Sigmoid colon (tissue), 7 donors: ENCODE measurements around the gene LENG9. TPM values are rescaled to one million over a fixed set of nuclear protein-coding genes. Genes with fewer than 3 reads are reported as not detected.
A peak's percentile ranks its signal among the peaks of the same experiment; 100 is the strongest.
"Not testable (repeated sequence)": the region's sequence is repeated elsewhere in the genome, so short reads cannot be mapped to it uniquely, and the experiment has no call there.

Source experiments
- DNase-seq: peaks from one replicate; pipeline ENCODE4 v3.0.0-alpha.2; 2019
- H3K27ac ChIP-seq, 4 donors: fragments of 200-600 bp; sonication (generic); one replicate each; pipeline ENCODE4 v1.5.1; 2016 to 2019; ENCODE audit warnings: mild to moderate bottlenecking in 1 of 4
- H3K27me3 ChIP-seq, 3 donors: fragments of 200-600 bp; sonication (generic); one replicate each; pipeline ENCODE4 v1.5.1; 2019; ENCODE audit warnings: mild to moderate bottlenecking in 1 of 3
- H3K36me3 ChIP-seq, 4 donors: fragments of 200-600 bp; sonication (generic); one replicate each; pipeline ENCODE4 v1.5.1; 2016 to 2019
- H3K4me1 ChIP-seq, 4 donors: fragments of 200-600 bp; sonication (generic); one replicate each; pipeline ENCODE4 v1.5.1; 2017 to 2019
- H3K4me3 ChIP-seq, 4 donors: fragments of 200-600 bp; sonication (generic); one replicate each; pipeline ENCODE4 v1.5.1; 2017 to 2019; ENCODE audit warnings: mild to moderate bottlenecking in 2 of 4, moderate library complexity in 1 of 4
- H3K9me3 ChIP-seq, 4 donors: fragments of 200-600 bp in 3 of 4; sonication (generic) in 3 of 4; one replicate each; pipeline versions ENCODE4 v1.5.1 to v1.6.1; 2013 to 2019
- EP300 ChIP-seq, 4 donors: sonication (generic); formaldehyde crosslinking; IDR thresholded peaks; one replicate each; pipeline ENCODE4 v1.6.1; 2017; ENCODE audit warnings: antibody characterized with exemption in 4 of 4
- POLR2A ChIP-seq, 2 donors: fragments of 450-650 bp; IDR thresholded peaks; one replicate each; pipeline ENCODE4 v1.6.1; 2016; ENCODE audit warnings: antibody characterized with exemption in 2 of 2, mild to moderate bottlenecking in 2 of 2, moderate library complexity in 2 of 2
- POLR2AphosphoS5 ChIP-seq, 4 donors: sonication (generic); formaldehyde crosslinking; IDR thresholded peaks; one replicate each; pipeline ENCODE4 v1.6.1; 2017; ENCODE audit warnings: antibody characterized with exemption in 4 of 4
- WGBS, 2 donors: extraction: QIAGEN DNeasy Blood & Tissue Kit; methylation state at CpG; one replicate each; pipeline ENCODE4 v1.1.7; 2013; 5-methylcytosine and 5-hydroxymethylcytosine counted together
- intact Hi-C: fragments of 100-400 bp; cut with DNase I; formaldehyde crosslinking; loops from one replicate; pipeline ENCODE4 v1.15.1; 2023
- polyA plus RNA-seq, 3 donors: library from polyadenylated mRNA; stranded (reverse); fragments of 200-250 nt; gene quantifications; one replicate each; pipeline ENCODE4 v1.2.3, GENCODE V29; 2013
- total RNA-seq, 4 donors: library from RNA; depleted of rRNA; stranded (reverse); fragments of >200 nt; gene quantifications; one replicate each; pipeline ENCODE4 v1.1.0, GENCODE V29; 2016
- TF ChIP-seq, protein P1 (sequence below), 4 experiments: fragments of 450-650 bp in 3 of 4; fragments of 200-600 bp in 1 of 4; IDR thresholded peaks; one replicate each; pipeline ENCODE4 v1.5.1; 2016 to 2019; ENCODE audit warnings: antibody characterized with exemption in 4 of 4, mild to moderate bottlenecking in 3 of 4, moderate library complexity in 2 of 4
- donor health status: healthy with polysubstance abuse.
- donor health status: Bipolar disorder and iron deficiency.
- donor health status: healthy.

Gene LENG9
- total RNA-seq (1 to 10 TPM; 2.5 to 7.8 (median 3.6) TPM), polyA plus RNA-seq (10 to 100 TPM in 2 of 3 donors, 1 to 10 TPM in 1; 8.1 to 14.8 (median 13.2) TPM)

DNA sequence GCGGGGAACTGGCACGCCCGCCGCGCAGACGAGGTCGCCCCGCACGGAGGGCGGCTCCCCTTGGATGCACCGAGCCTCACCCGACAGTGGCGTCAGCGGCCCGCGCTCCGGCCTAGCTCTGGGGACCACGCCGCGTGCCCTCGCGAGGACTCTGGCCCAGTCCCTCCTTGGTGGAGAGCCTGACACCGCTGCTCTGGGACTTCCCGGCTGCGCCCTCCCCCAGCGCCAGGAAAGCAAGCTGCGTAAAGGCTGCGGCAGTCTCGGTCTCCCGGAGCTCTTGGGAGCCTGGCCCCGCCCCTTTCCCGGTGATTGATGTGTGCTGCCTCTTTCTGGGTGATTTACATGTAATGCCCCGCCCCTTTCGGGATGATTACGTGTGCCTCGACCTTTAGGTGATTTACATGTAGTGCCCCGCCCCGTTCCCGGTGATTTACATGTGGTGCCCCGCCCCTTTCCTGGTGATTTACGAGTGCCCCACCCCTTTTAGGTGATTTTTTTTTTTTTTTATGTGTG is at the start of gene LENG9:
Gene LENG9 (minus strand): TSS at position 248 of the 513 bp plus-strand sequence. CDS start 252 bp downstream, outside the sequence.
- H3K9me3 ChIP-seq, result no peaks in the 10 kb centered on the region
- TF ChIP-seq, protein P1, sequence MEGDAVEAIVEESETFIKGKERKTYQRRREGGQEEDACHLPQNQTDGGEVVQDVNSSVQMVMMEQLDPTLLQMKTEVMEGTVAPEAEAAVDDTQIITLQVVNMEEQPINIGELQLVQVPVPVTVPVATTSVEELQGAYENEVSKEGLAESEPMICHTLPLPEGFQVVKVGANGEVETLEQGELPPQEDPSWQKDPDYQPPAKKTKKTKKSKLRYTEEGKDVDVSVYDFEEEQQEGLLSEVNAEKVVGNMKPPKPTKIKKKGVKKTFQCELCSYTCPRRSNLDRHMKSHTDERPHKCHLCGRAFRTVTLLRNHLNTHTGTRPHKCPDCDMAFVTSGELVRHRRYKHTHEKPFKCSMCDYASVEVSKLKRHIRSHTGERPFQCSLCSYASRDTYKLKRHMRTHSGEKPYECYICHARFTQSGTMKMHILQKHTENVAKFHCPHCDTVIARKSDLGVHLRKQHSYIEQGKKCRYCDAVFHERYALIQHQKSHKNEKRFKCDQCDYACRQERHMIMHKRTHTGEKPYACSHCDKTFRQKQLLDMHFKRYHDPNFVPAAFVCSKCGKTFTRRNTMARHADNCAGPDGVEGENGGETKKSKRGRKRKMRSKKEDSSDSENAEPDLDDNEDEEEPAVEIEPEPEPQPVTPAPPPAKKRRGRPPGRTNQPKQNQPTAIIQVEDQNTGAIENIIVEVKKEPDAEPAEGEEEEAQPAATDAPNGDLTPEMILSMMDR (IDR thresholded peaks at IDR 0.05), result no peak
- TF ChIP-seq POLR2AphosphoS5 (IDR thresholded peaks at IDR 0.05), result peak; percentile 90 to 97 (median 91)
- TF ChIP-seq POLR2A (IDR thresholded peaks at IDR 0.05), result peak; percentile 58 to 87
- TF ChIP-seq EP300 (IDR thresholded peaks at IDR 0.05), result no peak
- peaks cover 17 to 38% (median 31%) of the 10 kb centered on the region in 4 donors for H3K36me3 ChIP-seq
- H3K27ac ChIP-seq, result peak within 1 kb of the TSS; percentile 89 to 94 (median 91)
- H3K4me1 ChIP-seq, result peaks cover 0 to 48% (median 40%) of the 10 kb centered on the region in 4 donors
- H3K4me3 ChIP-seq, result peak within 1 kb of the TSS; percentile 42 to 63 (median 60)
- peak; percentile 99 for DNase-seq
- intact Hi-C loops, result loop anchor here (5.0 to 10.0 kb wide), 3 partner anchors 259 to 651 kb away; partner anchors contain the start of genes MYADM, PPP1R12C and RPS9
- no peaks in the 10 kb centered on the region for H3K27me3 ChIP-seq
- 0 to 1% methylated on average over 41 of the region's 41 CpGs for WGBS, 2 donors

DNA sequence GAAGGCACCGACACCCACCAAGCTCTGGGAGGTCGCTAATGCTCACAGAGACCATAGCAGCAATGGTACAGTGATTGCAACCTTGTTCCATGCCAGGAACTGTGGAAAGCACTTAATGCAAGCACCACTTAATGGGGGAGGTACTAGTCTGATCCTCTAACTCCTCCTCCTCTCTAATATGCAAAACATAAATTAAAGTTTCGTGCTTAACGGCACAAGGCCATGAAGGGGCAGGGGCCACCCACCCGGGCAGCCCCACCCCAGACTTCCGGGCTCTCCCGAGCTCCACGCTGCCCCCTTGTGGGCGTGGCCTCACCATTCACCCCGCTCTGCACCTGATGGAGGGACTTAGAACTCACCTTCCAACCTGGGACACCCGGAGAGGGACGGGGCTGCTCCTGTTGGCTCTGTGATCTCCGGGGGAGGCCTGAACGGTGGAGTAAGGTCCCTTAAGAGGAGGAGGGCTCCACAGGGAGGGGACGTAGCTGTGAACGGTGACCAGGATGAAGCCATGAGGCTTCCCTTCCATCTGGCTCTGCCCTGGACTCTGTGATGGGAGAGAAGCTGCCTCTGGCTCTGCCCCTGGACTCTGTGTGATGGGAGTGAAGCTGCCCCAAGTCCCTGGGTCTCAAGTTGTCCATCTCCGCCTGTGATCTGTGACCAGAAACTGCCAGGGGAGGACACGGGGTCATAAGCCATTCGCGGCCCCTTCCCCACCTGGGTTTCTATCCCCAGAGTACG is 45.8 kb upstream of the LENG9 start:
- 53 to 64% methylated on average over 9 of the region's 21 CpGs for WGBS, 2 donors
- H3K4me1 ChIP-seq, H3K36me3 ChIP-seq, H3K9me3 ChIP-seq, intact Hi-C loops, H3K4me3 ChIP-seq, H3K27ac ChIP-seq, DNase-seq: not testable (repeated sequence)
- H3K27me3 ChIP-seq, result peaks cover 0 to 12% (median 0%) of the 10 kb centered on the region in 3 donors

DNA sequence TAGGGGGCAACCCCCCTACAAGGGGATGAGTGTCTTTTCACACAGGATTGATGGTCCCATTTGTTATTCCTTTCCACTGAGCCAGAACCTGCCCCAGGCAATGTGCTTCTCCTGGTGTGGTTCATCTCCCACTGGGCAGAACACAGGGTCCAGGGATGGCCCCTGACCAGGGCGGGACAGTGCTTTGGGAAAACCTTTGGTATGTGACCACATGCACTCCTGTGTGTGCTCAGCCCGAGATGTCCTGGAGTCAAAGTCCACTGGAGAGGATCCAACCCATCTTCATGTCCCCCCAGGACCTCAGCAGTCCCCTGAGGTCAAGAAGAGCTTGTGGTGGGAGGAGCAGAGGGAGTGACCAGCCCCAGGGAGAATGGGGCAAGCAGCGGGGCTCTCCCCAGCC is 44.9 kb upstream of the LENG9 start:
- DNase-seq, H3K36me3 ChIP-seq, H3K27ac ChIP-seq, intact Hi-C loops, H3K4me3 ChIP-seq, H3K9me3 ChIP-seq, H3K4me1 ChIP-seq: not testable (repeated sequence)
- WGBS, 2 donors, result 45 to 54% methylated on average over 2 of the region's 3 CpGs
- H3K27me3 ChIP-seq, result peaks cover 0 to 12% (median 0%) of the 10 kb centered on the region in 3 donors

DNA sequence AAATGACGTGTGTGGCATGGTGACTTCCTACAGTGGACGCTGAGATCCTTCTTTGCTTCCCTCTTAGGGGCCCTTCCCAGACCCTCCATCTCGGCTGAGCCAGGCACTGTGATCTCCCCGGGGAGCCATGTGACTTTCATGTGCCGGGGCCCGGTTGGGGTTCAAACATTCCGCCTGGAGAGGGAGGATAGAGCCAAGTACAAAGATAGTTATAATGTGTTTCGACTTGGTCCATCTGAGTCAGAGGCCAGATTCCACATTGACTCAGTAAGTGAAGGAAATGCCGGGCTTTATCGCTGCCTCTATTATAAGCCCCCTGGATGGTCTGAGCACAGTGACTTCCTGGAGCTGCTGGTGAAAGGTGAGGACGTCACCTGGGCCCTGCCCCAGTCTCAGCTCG is 44.2 kb upstream of the LENG9 start:
- no peaks in the 10 kb centered on the region for H3K9me3 ChIP-seq
- TF ChIP-seq, protein P1 (IDR thresholded peaks at IDR 0.05), result no peak
- TF ChIP-seq POLR2A (IDR thresholded peaks at IDR 0.05) (no peak), POLR2AphosphoS5 (IDR thresholded peaks at IDR 0.05) (no peak), EP300 (IDR thresholded peaks at IDR 0.05) (no peak)
- DNase-seq, result no peak
- no peak overlapping the region for H3K4me3 ChIP-seq
- intact Hi-C loops, result no loop called here
- no peaks in the 10 kb centered on the region for H3K36me3 ChIP-seq
- no peak overlapping the region for H3K27ac ChIP-seq
- peaks cover 0 to 14% (median 0%) of the 10 kb centered on the region in 3 donors for H3K27me3 ChIP-seq
- 59 to 72% methylated on average over 12 of the region's 12 CpGs for WGBS, 2 donors
- no peaks in the 10 kb centered on the region for H3K4me1 ChIP-seq

DNA sequence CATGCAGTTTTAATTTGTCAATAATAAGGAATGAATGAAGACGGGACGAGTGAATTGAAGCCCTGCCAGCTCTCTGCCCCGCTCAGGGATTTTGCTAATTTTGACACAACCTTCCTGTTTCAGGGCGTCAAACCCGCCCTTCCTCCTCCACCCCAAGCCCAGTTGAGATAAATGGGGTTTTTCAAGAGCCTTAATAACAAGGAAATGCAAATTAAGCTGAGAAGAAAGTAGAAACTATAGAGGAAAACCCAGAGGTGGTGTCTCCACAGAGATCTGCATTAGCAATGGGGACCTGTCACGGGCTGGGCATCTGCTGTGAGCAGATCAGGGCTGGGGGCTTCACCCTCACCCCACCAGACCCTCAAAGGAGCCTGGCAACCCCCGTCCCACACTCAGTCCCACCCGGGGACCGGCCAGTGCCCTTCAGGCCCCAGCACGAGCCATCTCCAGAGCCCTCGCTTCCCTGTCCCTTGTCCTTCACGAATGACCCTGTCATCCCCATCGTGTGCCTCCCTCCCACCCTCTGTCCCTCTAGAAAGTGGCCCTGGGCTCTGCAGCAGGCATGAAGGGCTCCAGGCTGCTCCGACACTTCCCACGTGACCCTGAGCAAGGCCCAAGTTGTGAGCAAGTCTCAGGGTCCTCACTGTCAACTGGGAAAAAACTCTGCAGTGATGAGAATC is 43.6 kb upstream of the LENG9 start:
- H3K4me1 ChIP-seq, H3K4me3 ChIP-seq, intact Hi-C loops, DNase-seq, H3K9me3 ChIP-seq, H3K27ac ChIP-seq, H3K36me3 ChIP-seq: not testable (repeated sequence)
- H3K27me3 ChIP-seq, result peaks cover 0 to 18% (median 0%) of the 10 kb centered on the region in 3 donors
- 69 to 74% methylated on average over 10 to 12 of the region's 15 CpGs for WGBS, 2 donors

DNA sequence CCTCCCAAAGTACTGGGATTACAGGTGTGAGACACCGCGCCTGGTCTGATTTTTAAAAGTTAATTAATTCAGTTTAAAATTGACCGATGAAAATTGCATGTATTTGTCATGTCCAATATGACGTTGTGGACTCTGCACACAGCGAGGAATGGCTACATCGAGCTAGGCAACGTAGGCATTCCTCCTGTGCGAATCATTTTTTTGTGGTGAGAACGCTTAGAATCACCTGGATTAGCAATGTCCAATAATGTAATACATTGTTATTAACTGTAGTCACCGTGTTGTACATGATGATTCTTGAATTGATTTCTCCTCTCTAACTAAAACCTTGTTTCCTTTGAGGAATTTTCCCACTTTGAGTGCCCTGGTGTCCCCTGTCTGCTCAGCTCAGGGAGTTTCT is 42.5 kb upstream of the LENG9 start:
- Histone ChIP-seq H3K4me3 (no peak overlapping the region), H3K27ac (no peak overlapping the region), H3K27me3 (peaks cover 0 to 18% (median 0%) of the 10 kb centered on the region in 3 donors), H3K4me1 (no peaks in the 10 kb centered on the region), H3K36me3 (no peaks in the 10 kb centered on the region), H3K9me3 (no peaks in the 10 kb centered on the region)
- TF ChIP-seq EP300 (IDR thresholded peaks at IDR 0.05) (no peak), POLR2A (IDR thresholded peaks at IDR 0.05) (no peak), POLR2AphosphoS5 (IDR thresholded peaks at IDR 0.05) (no peak)
- TF ChIP-seq, protein P1 (IDR thresholded peaks at IDR 0.05), result no peak
- WGBS, 2 donors, result 73 to 79% methylated on average over 10 of the region's 10 CpGs
- intact Hi-C loops, result no loop called here
- DNase-seq, result no peak

DNA sequence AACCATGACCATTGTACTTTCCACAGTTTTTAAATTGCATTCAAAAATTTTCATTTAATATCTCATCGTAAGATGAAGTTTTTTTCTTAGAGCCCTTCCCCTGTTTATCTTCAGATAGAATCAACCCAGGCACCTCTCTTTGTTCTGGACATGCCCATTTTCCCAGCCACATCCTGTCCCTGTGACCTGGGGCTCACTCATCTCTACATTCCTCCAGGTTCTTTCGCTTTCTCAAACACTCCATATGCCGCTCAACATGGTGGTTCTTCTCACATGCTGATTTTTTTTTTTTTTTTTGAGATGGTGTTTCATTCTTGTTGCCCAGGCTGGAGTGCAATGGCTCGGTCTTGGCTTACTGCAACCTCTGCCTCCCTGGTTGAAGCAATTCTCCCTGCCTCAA is 42.0 kb upstream of the LENG9 start:
- WGBS, 2 donors, result 82 to 83% methylated on average over 4 of the region's 4 CpGs
- H3K4me3 ChIP-seq, H3K9me3 ChIP-seq, H3K27ac ChIP-seq, DNase-seq, intact Hi-C loops, H3K36me3 ChIP-seq, H3K4me1 ChIP-seq: not testable (repeated sequence)
- peaks cover 0 to 18% (median 0%) of the 10 kb centered on the region in 3 donors for H3K27me3 ChIP-seq
